Neutrophil (primary cell): Measurements from ENCODE around the gene TCF19.
A peak's percentile ranks its signal among the peaks of the same experiment; 100 is the strongest.

Experiments used
- H3K27ac ChIP-seq: fragments of 200-600 bp; sonication (generic); 2 replicates; pipeline ENCODE4 v1.5.1; 2016; ENCODE audit warnings: mild to moderate bottlenecking, moderate library complexity
- H3K27me3 ChIP-seq: fragments of 200-600 bp; sonication (generic); 2 replicates; pipeline ENCODE4 v1.6.0; 2016; ENCODE audit warnings: mild to moderate bottlenecking
- H3K36me3 ChIP-seq: fragments of 200-600 bp; sonication (generic); 2 replicates; pipeline ENCODE4 v1.5.1; 2017
- H3K4me1 ChIP-seq, 2 experiments: fragments of 200-600 bp in 1 of 2; sonication (generic) in 1 of 2; 1 replicate in 1 of 2; 2 replicates in 1 of 2; pipeline versions ENCODE4 v1.5.1 to v1.6.1; 2013 to 2016; ENCODE audit warnings: low read depth in 1 of 2, low read length in 1 of 2, mild to moderate bottlenecking in 1 of 2, moderate library complexity in 1 of 2; ENCODE audit not compliant: control insufficient read depth in 1 of 2, insufficient read depth in 1 of 2
- H3K4me3 ChIP-seq, 2 experiments: fragments of 200-600 bp in 1 of 2; sonication (generic) in 1 of 2; 1 replicate in 1 of 2; 2 replicates in 1 of 2; pipeline ENCODE4 v1.5.1; 2013 to 2016; ENCODE audit warnings: low read depth in 1 of 2, low read length in 1 of 2, mild to moderate bottlenecking in 1 of 2, moderate library complexity in 1 of 2
- H3K9me3 ChIP-seq: fragments of 200-600 bp; sonication (generic); 2 replicates; pipeline ENCODE4 v1.5.1; 2016
- TF ChIP-seq, protein P1 (sequence below): fragments of 200-600 bp; sonication (generic); IDR thresholded peaks from 2 replicates; pipeline ENCODE4 v1.5.1; 2016; ENCODE audit warnings: antibody characterized with exemption

Gene TCF19

DNA sequence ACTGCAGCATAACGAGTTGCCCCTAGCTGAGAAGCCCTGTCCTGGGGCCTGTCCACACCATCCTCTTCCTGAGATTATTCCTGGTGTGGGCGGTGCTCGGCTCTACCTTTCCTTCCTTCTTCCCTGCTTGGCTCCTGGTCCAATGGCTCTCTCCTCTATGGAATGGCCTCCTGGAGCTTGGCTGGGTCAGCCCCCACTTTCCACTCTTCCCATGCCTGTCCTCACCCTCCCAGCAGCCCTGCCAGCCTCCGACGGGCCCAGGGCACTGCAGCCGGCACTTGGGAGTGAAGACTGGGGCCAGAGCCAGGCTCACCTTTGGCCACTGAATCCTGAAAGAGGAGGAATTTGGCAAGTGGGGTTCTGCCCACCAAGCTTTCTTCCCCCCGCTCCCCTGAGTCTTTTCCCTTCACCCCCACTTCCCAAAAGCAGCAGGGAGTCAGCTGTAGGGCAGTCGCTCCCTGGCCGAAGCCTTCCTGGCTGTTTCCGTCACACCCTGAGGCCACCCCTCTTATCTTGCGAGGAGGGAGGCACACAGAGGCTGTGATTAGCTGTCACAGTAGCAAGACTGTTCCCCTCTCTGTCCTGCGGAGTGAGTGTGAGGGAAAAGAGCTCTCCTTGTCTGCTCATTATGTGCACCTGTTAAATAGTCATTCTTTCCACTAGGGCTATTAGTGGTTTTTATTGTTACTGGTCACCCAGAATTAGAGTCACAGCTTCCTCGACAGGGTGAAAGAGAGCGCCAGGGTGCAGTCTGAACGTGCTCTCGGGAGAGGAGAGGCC is 31.8 kb upstream of the TCF19 start:
- H3K4me1 ChIP-seq: no peaks in the 10 kb centered on the region
- H3K9me3 ChIP-seq: no peaks in the 10 kb centered on the region
- H3K27ac ChIP-seq: no peak overlapping the region
- no peak overlapping the region for H3K4me3 ChIP-seq
- TF ChIP-seq, protein P1, sequence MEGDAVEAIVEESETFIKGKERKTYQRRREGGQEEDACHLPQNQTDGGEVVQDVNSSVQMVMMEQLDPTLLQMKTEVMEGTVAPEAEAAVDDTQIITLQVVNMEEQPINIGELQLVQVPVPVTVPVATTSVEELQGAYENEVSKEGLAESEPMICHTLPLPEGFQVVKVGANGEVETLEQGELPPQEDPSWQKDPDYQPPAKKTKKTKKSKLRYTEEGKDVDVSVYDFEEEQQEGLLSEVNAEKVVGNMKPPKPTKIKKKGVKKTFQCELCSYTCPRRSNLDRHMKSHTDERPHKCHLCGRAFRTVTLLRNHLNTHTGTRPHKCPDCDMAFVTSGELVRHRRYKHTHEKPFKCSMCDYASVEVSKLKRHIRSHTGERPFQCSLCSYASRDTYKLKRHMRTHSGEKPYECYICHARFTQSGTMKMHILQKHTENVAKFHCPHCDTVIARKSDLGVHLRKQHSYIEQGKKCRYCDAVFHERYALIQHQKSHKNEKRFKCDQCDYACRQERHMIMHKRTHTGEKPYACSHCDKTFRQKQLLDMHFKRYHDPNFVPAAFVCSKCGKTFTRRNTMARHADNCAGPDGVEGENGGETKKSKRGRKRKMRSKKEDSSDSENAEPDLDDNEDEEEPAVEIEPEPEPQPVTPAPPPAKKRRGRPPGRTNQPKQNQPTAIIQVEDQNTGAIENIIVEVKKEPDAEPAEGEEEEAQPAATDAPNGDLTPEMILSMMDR: no peak
- no peaks in the 10 kb centered on the region for H3K36me3 ChIP-seq
- peaks cover 18% of the 10 kb centered on the region for H3K27me3 ChIP-seq

DNA sequence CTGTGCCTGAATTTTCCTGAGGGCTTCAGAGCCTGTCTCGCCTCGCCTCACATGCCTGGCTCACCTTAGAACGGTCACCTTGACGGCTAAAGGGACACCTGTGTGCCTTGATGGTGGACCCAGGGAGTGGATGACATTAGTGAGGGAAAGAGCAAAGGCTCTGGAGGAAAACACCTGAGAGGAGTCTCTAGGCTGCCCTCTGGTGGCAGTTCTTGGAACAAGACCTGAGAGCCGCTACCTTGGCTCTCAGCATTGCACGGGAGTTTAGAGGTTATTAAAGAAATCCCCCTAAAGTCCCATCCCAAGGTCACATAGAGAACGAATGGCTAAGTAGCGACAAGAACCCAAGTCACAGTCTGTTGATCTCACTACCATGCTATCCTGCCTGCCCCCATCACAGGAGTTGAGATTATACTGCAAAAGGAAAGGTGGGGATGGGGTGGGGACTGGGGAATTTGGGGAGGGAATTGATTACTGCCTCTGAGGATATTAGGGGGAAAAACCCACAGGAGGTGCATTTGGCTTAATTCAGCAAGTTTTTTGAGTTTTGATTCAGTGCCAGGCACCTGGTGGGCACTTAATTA is 30.2 kb upstream of the TCF19 start:
- H3K4me1 ChIP-seq: no peaks in the 10 kb centered on the region
- H3K9me3 ChIP-seq: no peaks in the 10 kb centered on the region
- TF ChIP-seq, protein P1: peak; percentile 75
- H3K36me3 ChIP-seq: no peaks in the 10 kb centered on the region
- peaks cover 18% of the 10 kb centered on the region for H3K27me3 ChIP-seq
- H3K27ac ChIP-seq: no peak overlapping the region
- no peak overlapping the region for H3K4me3 ChIP-seq

DNA sequence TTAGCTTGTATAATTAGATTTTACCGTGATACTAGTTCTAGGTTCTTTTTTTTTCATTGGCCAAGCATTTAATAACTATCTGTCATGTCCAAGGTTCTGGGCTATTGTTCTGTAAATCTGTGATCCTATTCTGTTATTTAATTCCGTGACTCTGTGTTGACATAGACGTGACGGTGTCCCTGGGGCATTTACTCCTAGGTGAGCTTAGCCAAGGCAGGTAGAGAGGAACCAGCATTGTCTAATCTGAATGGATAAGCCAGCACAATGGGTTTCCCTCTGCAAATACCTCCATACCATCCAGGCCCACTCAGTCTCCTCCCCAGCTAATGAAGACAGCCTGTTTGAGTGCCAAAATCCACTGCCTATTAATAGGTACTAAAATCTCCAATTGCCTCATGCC is 29.3 kb upstream of the TCF19 start:
- H3K4me3 ChIP-seq: no peak overlapping the region
- peaks cover 18% of the 10 kb centered on the region for H3K27me3 ChIP-seq
- TF ChIP-seq, protein P1: no peak
- no peaks in the 10 kb centered on the region for H3K36me3 ChIP-seq
- no peaks in the 10 kb centered on the region for H3K4me1 ChIP-seq
- H3K9me3 ChIP-seq: no peaks in the 10 kb centered on the region
- no peak overlapping the region for H3K27ac ChIP-seq

DNA sequence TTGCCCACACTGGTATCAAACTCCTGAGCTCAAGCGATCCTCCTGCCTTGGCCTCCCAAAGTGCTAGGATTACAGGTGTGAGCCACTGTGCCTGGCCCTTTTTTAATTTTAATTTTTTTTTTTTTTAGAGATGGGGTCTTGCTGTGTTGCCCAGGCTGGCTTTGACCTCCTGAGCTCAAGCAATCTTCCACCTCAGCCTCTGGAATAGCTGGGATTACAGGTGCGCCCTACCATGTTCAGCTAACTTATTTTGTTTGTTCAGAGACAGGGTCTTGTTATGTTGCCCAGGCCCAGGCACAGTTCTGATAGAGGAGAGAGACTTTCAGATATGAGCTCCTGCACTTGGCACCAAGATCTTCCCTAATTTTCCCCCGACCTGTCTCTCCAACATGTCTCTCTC is 27.6 kb upstream of the TCF19 start:
- H3K4me3 ChIP-seq: no peak overlapping the region
- no peaks in the 10 kb centered on the region for H3K9me3 ChIP-seq
- no peaks in the 10 kb centered on the region for H3K4me1 ChIP-seq
- TF ChIP-seq, protein P1: no peak
- H3K27me3 ChIP-seq: peaks cover 18% of the 10 kb centered on the region
- H3K27ac ChIP-seq: no peak overlapping the region
- no peaks in the 10 kb centered on the region for H3K36me3 ChIP-seq

DNA sequence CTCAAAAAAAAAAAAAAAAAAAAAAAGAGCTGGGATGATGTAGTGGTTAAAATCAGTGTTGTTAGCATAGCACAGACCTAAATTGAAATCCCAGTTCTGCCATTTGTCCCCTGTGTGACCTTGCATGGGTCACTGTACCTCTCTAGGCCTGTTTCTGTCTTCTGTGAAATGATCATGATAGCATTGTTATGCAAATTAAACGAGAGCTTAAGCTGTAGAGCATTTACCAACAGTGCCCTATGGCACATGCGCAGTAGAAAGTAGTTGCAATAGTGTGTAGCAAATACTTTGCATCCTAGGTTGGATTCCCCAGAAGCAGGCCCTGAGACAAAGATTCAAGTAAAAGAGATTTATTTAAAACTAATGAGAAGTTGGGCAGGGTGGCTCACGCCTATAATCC is 26.8 kb upstream of the TCF19 start:
- peaks cover 18% of the 10 kb centered on the region for H3K27me3 ChIP-seq
- no peak overlapping the region for H3K27ac ChIP-seq
- H3K4me1 ChIP-seq: no peaks in the 10 kb centered on the region
- no peak overlapping the region for H3K4me3 ChIP-seq
- TF ChIP-seq, protein P1: no peak
- no peaks in the 10 kb centered on the region for H3K36me3 ChIP-seq
- H3K9me3 ChIP-seq: no peaks in the 10 kb centered on the region
